ENCODE data around the gene KCNS1.

The KCNS1 gene

DNA sequence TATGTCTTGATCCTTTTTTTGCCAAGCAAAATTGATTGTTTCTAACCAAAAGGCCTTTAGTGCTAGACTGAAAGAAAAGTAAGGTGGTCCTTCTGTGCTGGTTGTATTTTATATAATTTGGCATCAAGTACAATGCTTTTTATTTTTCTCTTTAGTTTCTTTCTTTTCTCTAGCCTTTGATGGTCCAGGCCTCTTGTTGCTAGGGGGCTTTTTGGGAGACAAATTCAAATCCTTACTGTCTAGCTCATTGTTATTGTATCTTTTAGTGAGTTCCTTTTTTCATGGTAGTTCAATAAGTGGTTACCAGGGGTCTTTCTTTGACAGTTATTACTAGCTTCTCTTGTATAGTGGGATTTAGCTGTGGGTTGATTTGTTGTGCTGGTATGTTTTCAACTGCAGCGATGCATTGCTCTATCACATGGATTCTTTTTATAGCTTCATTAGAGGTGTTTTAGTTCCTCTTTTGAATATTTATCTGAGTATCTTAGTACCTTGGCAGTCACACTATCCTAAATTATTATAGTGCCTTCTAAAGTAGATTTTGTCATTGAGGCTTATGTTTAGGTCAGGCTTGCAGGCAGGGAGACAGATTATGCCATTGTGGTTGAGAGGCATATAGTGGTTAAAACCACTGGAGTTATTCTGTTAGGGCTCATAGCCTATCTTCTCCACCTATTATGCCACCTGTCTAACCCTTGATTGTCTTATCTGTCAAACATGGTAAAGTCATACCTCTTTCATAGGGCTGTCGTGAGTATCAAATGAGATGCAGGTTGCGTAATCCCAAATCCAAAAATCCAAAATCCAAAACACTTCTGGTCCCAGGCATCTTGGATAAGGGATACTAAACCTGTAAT lies 49.5 kb downstream of the KCNS1 start:
- ATAC-seq (peak; percentile 23), DNase-seq (no peak)

DNA sequence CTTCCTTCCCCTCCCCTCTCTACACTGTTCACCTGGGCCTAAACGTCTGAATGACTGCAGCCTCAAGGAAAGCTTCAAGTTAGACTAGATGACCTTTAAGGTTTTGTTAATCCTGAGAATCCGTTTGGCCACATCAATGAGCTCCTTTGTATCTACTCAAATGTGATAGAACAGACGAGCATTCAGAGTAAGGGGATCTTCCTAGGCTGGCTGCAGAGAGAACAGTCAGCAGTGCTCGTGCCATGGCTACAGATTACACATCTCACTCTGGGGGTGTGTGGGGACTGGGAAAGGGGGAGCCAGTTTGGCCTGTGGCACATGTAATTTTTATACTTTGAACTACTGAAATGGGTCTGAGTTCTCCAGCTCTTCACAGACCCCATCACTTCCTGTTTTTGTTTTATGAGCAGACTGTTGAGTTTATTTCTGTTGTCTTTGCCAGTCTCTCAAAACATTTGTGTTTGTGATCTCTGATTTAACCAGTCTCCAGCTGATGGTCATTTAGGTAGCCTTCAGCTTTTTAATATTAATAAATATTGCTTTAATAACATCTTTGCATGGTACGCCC lies 50.9 kb downstream of the KCNS1 start:
- DNase-seq (peak; percentile 41), ATAC-seq (peak; percentile 81)

DNA sequence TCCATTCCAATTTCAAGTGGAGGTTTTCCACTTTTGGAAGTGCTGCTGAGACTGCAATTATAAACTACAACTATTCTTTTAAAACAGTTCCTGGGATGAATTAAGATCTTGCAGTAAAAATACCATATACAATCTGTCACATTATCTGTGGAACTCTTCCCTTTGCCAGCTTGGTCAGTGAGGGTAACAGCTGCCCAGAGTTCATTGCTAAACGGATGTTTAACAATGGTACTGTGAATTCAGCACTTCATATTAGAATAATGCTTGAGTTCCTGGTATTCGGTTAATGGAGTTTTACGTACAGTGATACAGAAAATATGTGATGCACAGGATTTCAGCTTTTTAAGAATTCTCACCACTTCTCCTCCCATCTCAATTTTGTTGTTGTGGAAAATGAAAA lies 51.5 kb downstream of the KCNS1 start:
- DNase-seq, result no peak
- ATAC-seq, result no peak

DNA sequence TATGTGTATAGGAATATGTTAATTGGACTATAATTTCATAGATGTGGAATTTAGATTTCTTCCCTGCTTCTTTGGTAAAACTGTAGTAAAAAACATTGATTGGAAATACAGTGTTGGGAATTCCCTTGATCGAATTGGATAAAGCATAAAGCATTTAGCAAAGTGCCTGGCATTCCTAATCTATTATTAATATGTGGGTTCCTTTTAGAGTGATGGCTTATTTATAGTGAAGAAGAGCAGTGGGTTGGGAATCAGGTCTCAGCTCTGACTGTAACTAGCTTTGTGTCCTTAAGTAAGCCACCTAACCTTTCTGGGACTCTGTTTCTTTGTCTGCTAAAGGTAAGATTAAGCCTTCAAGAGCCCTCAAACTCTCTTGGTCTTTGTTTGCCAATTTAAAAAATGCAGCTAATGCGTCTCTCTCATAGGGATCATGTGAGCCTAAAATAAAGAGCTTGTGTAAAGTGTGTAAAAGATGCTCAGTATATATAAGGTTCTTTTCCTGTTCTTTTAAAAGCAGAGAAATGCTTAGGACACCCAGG lies 53.3 kb downstream of the KCNS1 start:
- DNase-seq, result no peak

DNA sequence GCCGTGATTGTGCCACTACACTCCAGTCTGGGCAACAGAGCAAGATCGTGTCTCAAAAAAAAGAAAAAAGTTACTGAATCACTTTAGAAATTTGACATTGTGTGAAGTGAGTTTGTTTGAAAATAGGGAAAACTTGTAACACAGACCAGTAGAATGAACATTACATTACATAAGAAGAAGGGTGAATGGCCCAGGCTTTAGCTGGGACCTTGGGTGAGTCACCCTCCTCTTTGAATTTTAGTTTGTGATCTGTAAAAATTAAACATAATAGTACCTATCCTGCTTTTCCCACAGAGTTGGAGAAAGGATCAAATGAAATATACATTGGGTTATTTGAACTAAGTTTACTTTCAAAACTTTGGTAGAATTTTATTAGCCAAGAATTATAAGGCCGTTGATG lies 56.3 kb downstream of the KCNS1 start:
- ATAC-seq (no peak), DNase-seq (no peak)

More for the DNA sequence above, 53.3 kb downstream of the KCNS1 start:
- ATAC-seq, result no peak

DNA sequence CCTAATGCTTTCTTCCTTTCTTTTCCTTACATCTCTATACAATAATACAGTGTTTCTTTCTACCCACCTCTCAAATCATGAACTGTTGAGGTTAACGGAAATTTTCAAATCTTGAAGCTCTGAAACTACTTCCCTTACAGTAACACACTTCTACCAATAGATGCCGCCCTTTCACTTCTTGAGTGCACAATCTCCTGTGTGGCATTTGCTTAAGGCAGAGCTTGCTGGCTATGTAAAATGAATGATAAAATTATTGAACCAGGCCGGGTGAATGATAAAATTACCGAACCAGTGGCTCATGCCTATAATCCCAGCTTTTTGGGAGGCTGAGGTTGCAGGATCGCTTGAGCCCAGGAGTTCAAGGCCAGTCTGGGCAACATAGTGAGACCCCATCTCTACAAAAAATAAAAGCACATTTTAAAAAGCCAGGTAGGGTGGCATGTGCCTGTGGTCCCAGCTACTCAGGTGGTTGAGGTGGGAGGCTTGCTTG lies 56.8 kb downstream of the KCNS1 start:
- DNase-seq (no peak), ATAC-seq (peak; percentile 75)

DNA sequence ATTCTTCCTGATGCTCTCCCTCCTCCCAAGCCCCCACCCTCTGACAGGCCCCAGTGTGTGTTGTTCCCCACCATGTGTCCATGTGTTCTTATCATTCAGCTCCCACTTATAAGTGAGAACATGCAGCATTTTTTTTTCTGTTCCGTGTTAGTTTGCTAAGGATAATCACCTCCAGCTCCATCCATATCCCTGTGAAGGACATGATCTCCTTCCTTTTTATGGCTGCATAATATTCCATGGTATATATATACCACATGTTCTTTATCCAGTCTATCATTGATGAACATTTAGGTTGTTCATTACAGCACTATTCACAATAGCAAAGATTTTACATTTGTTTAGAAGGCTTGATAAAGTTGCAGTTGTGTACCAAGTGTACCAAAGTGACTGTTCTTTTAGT lies 57.9 kb downstream of the KCNS1 start:
- DNase-seq (no peak), ATAC-seq (no peak)

Data from stimulated activated naive CD8-positive, alpha-beta T cell treated with anti-CD3 and anti-CD28 coated beads, Interleukin-15, Interleukin-2, amounts not matched to agents 100 U/mL and 50 U/mL, for 24 hours (primary cell).